Loucy (cell line): Measurements from ENCODE around the gene PI16.

Source experiments
- EZH2phosphoT487 ChIP-seq: fragments of 200-600 bp; IDR thresholded peaks from 2 replicates; pipeline ENCODE4 v1.6.1; 2018; ENCODE audit warnings: antibody characterized with exemption, mild to moderate bottlenecking, moderate library complexity, borderline replicate concordance
- TF ChIP-seq, protein P1 (sequence below): fragments of 200-600 bp; sonication (generic); conservative IDR thresholded peaks from 2 replicates; pipeline ENCODE4 v1.5.1; 2014; ENCODE audit warnings: mild to moderate bottlenecking, antibody characterized with exemption, low read length

DNA sequence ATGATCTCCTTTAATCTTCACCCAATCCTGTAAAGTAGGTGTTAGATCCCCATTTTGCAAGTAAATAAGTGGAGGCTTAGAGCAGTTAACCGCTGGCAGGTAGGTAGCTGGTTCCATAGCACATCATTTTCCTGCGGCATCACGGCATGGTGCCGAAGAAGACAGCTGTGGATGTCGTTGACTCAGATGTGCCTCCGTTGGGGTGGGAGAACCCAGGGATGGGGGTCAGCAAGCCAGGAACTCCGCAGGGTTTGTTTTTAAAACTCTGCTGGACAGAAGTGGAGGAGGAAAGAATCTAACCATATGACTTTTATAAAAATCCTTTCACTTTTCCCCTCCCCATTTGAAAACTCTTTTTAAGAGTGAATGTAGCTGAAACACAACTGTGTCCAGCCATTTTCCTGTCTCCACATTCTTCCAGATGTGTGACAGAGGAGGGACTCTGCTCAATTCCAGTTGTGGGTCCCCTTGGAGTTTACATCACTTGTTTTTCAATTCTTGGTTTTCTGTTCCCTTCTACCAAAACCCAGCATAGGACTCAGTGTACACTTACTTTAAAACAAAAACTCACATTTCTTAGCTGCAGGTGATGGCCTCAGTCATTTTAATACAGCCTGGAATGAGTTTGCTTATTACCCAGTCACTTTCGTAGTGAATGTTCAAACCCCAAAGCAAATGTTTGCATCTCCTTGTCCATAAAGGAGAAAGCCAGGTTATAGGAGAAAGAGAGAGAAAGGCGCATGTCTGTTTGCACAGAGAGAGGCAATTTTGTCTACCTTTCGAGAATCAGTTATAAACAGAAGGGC, 27.6 kb upstream of the PI16 start:
- TF ChIP-seq, protein P1, sequence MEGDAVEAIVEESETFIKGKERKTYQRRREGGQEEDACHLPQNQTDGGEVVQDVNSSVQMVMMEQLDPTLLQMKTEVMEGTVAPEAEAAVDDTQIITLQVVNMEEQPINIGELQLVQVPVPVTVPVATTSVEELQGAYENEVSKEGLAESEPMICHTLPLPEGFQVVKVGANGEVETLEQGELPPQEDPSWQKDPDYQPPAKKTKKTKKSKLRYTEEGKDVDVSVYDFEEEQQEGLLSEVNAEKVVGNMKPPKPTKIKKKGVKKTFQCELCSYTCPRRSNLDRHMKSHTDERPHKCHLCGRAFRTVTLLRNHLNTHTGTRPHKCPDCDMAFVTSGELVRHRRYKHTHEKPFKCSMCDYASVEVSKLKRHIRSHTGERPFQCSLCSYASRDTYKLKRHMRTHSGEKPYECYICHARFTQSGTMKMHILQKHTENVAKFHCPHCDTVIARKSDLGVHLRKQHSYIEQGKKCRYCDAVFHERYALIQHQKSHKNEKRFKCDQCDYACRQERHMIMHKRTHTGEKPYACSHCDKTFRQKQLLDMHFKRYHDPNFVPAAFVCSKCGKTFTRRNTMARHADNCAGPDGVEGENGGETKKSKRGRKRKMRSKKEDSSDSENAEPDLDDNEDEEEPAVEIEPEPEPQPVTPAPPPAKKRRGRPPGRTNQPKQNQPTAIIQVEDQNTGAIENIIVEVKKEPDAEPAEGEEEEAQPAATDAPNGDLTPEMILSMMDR = no peak
- no peak for TF ChIP-seq EZH2phosphoT487
